Breast epithelium (tissue), 4 donors: ENCODE data around the gene HLA-DMB. TPM values are rescaled to one million over a fixed set of nuclear protein-coding genes. Genes with fewer than 3 reads are reported as not detected.
A peak's percentile ranks its signal among the peaks of the same experiment; 100 is the strongest.
"Not testable (repeated sequence)": the region's sequence is repeated elsewhere in the genome, so short reads cannot be mapped to it uniquely, and the experiment has no call there.

Source experiments
- DNase-seq, 2 donors: peaks; one replicate each; pipeline ENCODE4 v3.0.0-alpha.2; 2019; ENCODE audit warnings: low spot score in 2 of 2
- H3K27ac ChIP-seq, 2 donors: fragments of 200-600 bp; sonication (generic) in 1 of 2; one replicate each; pipeline ENCODE4 v1.5.1; 2016 to 2019; ENCODE audit warnings: mild to moderate bottlenecking in 1 of 2
- H3K27me3 ChIP-seq, 2 donors: fragments of 200-600 bp; sonication (generic) in 1 of 2; one replicate each; pipeline versions ENCODE4 v1.5.1 to v1.6.0; 2017 to 2019; ENCODE audit warnings: control low read depth in 1 of 2, mild to moderate bottlenecking in 1 of 2
- H3K36me3 ChIP-seq: fragments of 200-600 bp; one replicate; pipeline ENCODE4 v1.5.1; 2019
- H3K4me1 ChIP-seq, 2 donors: fragments of 200-600 bp; sonication (generic); one replicate each; pipeline ENCODE4 v1.5.1; 2016 to 2019; ENCODE audit warnings: control low read depth in 1 of 2
- H3K4me3 ChIP-seq, 3 donors: fragments of 200-600 bp; sonication (generic); 1 replicate in 2 of 3; 2 replicates in 1 of 3; pipeline ENCODE4 v1.5.1; 2016 to 2019; ENCODE audit warnings: mild to moderate bottlenecking in 3 of 3, moderate library complexity in 2 of 3
- H3K9me3 ChIP-seq, 2 donors: fragments of 200-600 bp; sonication (generic) in 1 of 2; one replicate each; pipeline ENCODE4 v1.5.1; 2016 to 2019; ENCODE audit warnings: control low read depth in 1 of 2
- POLR2A ChIP-seq: fragments of 450-650 bp; IDR thresholded peaks from one replicate; pipeline ENCODE4 v1.6.1; 2016; ENCODE audit warnings: antibody characterized with exemption, mild to moderate bottlenecking, moderate library complexity
- POLR2AphosphoS5 ChIP-seq, 3 donors: sonication (generic); formaldehyde crosslinking; IDR thresholded peaks; one replicate each; pipeline ENCODE4 v1.6.1; 2017; ENCODE audit warnings: antibody characterized with exemption in 3 of 3
- intact Hi-C: fragments of 100-400 bp; cut with DNase I; formaldehyde crosslinking; loops from one replicate; pipeline ENCODE4 v1.15.1; 2023; ENCODE audit warnings: low total_unique reads
- total RNA-seq, 3 donors: library from RNA; depleted of rRNA; stranded (reverse); fragments of >200 nt; gene quantifications; one replicate each; pipeline ENCODE4 v1.1.0, GENCODE V29; 2016
- TF ChIP-seq, protein P1 (sequence below), 3 donors: fragments of 450-650 bp; IDR thresholded peaks; one replicate each; pipeline ENCODE4 v1.5.1; 2016 to 2017; ENCODE audit warnings: antibody characterized with exemption in 3 of 3, mild to moderate bottlenecking in 3 of 3, moderate library complexity in 3 of 3

HLA-DMB gene
- total RNA-seq, 3 donors from 2014 or later, result 16.4 to 52.0 (median 34.6) TPM

DNA sequence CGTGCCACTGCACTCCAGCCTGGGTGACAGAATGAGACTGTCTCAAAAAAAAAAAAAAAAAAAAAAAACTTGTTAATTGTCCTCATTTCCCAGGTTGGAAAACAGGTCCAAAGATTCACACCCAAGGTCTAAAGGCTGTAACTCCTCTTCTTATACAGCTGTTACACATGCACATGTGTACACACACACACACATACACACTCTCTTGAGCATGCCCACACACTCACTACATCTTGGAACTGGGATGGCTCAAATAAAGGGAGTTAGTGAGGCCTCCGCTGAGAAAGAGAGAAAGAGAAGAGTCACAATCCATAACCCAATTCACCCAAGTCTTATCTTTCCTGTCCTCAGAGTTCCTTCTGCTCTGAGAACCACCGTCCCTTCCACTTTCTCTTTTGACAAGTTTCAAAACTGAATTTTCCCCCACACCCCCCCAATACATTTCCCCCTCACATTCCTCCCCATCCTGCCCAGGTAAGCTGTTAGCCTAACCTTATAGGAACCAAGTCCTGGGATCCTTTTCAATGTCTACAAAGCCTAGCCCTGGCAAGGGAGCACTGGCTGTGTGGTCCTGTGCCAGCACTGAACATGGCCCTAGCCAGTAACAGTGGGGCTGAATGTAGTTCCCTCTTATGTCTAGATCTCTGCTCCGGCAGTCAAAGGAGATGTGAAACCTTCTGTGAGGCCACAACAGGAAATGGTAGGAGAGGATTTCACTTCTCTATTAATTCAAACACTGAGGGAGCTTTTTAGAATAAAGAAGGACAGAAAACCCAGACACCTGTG, 3.2 kb upstream of the HLA-DMB start:
- Histone ChIP-seq H3K9me3 (no peaks in the 10 kb centered on the region), H3K4me3 (peak overlapping the region in 1 of 3 donors; percentile 5), H3K4me1 (no peaks in the 10 kb centered on the region), H3K27me3 (no peaks in the 10 kb centered on the region), H3K27ac (no peak overlapping the region), H3K36me3 (no peaks in the 10 kb centered on the region)
- TF ChIP-seq, protein P1, sequence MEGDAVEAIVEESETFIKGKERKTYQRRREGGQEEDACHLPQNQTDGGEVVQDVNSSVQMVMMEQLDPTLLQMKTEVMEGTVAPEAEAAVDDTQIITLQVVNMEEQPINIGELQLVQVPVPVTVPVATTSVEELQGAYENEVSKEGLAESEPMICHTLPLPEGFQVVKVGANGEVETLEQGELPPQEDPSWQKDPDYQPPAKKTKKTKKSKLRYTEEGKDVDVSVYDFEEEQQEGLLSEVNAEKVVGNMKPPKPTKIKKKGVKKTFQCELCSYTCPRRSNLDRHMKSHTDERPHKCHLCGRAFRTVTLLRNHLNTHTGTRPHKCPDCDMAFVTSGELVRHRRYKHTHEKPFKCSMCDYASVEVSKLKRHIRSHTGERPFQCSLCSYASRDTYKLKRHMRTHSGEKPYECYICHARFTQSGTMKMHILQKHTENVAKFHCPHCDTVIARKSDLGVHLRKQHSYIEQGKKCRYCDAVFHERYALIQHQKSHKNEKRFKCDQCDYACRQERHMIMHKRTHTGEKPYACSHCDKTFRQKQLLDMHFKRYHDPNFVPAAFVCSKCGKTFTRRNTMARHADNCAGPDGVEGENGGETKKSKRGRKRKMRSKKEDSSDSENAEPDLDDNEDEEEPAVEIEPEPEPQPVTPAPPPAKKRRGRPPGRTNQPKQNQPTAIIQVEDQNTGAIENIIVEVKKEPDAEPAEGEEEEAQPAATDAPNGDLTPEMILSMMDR (IDR thresholded peaks at IDR 0.05), result no peak
- TF ChIP-seq POLR2A (no peak), POLR2AphosphoS5 (IDR thresholded peaks at IDR 0.05) (no peak)
- intact Hi-C loops, result no loop called here
- DNase-seq, result no peak

DNA sequence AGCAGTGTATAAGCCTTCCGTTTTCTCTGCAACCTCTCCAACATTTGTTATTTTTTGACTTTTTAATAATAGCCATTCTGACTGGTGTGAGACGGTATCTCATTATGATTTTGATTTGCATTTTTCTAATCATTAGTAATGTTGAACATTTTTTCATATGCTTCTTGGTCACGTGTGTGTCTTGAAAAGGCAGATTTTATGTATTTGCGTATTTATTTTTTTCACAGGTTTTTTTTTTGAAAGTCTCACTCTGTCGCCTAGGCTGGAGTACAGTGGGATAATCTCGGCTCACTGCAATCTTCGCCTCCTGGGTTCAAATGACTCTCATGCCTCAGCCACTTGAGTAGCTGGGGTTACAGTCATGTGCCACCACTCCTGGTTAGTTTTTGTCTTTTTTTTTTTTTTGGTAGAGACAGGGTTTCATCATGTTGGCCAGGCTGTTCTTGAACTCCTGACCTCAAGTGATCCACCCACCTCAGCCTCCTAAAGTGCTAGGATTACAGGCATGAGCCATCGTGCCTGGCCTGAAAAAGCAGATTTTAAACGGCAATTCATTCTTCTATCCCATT, 1.8 kb upstream of the HLA-DMB start:
- intact Hi-C loops, H3K4me1 ChIP-seq, H3K4me3 ChIP-seq, H3K9me3 ChIP-seq, DNase-seq, H3K27me3 ChIP-seq, H3K27ac ChIP-seq, H3K36me3 ChIP-seq: not testable (repeated sequence)

DNA sequence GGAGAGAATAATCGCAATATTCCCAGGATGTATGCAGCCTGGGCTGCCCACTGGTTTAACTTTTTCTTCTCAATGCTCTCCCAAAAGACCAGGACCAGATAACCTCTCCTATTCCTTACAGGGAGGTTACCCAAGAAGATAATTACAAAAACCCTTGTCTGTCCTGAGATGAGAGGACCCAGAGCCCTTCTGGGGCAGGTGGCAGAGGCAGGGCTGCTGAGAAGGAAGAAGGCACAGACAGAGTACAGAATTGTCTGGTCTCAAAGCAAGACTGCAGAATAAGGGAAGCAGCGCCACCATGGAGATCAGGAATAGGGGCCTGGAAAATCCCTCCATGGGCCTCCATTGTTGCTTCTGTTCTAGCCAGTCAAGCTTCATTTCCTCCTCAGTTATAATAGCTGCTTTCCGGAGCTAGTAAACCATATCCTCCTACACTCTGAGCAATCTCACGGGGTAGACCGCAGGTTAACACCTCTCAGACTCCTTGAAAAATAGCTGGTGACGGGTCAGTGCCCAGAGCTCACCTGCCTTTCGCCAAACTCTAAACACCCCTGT, 463 bp upstream of the HLA-DMB start:
- Histone ChIP-seq H3K4me1 (no peaks in the 10 kb centered on the region), H3K36me3 (no peaks in the 10 kb centered on the region), H3K9me3 (no peaks in the 10 kb centered on the region), H3K27ac (peak overlapping the region; percentile 45 to 50), H3K4me3 (no peak overlapping the region), H3K27me3 (no peaks in the 10 kb centered on the region)
- TF ChIP-seq POLR2A, result no peak
- TF ChIP-seq, protein P1 (IDR thresholded peaks at IDR 0.05), result no peak
- no peak for TF ChIP-seq POLR2AphosphoS5 (IDR thresholded peaks at IDR 0.05)
- intact Hi-C loops, result no loop called here
- DNase-seq, result no peak

DNA sequence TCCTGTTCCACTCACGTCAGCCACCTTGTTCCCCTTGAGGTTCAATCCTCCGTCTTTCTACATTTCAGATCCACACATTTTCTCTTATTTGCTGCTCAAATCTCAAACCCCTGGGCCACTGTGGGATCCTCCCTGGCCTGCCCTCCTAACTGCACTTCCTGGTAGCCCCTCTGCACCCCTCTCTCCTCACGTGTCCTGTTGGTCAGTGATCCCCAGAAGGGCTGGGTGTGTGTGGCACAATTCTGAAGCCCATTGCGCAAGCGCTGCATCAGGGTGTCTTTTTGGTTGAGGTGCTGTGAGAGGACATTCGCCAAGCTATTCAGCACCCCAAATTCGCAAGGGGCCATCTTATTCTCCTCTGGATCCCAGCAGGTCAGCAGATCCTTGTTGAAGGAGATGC, 2.3 kb downstream of the HLA-DMB start:
- Histone ChIP-seq H3K27me3 (no peaks in the 10 kb centered on the region), H3K27ac (no peak overlapping the region), H3K36me3 (no peaks in the 10 kb centered on the region), H3K4me1 (no peaks in the 10 kb centered on the region), H3K4me3 (no peak overlapping the region), H3K9me3 (no peaks in the 10 kb centered on the region)
- DNase-seq, result no peak
- intact Hi-C loops, result no loop called here
- TF ChIP-seq POLR2A, result no peak
- TF ChIP-seq POLR2AphosphoS5 (IDR thresholded peaks at IDR 0.05), result no peak
- TF ChIP-seq, protein P1 (IDR thresholded peaks at IDR 0.05), result no peak

DNA sequence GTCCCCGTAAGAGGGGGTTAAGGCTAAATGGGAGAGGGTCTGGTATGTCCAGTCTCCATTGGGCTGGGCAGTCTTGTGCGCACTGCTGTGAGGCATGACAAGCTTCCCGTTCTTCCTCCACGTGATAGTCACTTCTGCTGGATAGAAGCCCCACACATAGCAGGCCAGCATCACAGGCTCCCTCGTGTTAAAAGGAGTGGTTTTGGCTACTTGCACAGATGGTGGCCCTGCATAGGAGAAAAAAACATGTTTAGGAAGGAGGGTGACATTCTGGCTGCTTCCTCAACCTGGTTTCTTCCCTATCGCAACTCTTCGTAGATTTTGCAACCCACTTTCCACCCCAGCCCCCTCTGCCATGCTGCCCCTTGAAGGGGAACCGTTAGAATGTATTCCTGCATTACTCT, 3.6 kb downstream of the HLA-DMB start:
- Histone ChIP-seq H3K27me3 (no peaks in the 10 kb centered on the region), H3K4me3 (no peak overlapping the region), H3K36me3 (no peaks in the 10 kb centered on the region), H3K27ac (no peak overlapping the region), H3K9me3 (no peaks in the 10 kb centered on the region), H3K4me1 (no peaks in the 10 kb centered on the region)
- no peak for DNase-seq
- TF ChIP-seq, protein P1 (IDR thresholded peaks at IDR 0.05), result no peak
- TF ChIP-seq POLR2AphosphoS5 (IDR thresholded peaks at IDR 0.05) (peak in 1 of 3 donors; percentile 27), POLR2A (no peak)
- intact Hi-C loops, result no loop called here
